Dendritic cell treated with granulocyte-macrophage colony-stimulating factor and Interleukin-4, amounts not matched to agents 40 ng/mL and 50 ng/mL, for 4 days (primary cell): Measurements from ENCODE around the gene ERFL.

Experiments
- H3K27ac Mint-ChIP-seq: one replicate; pipeline ENCODE4 v1.8.0; 2022; ENCODE audit warnings: mild to moderate bottlenecking, mixed read lengths
- H3K27me3 Mint-ChIP-seq: one replicate; pipeline ENCODE4 v1.8.0; 2022; ENCODE audit warnings: mild to moderate bottlenecking, mixed read lengths
- H3K36me3 Mint-ChIP-seq: one replicate; pipeline ENCODE4 v1.8.0; 2022; ENCODE audit warnings: low read depth, mixed read lengths
- H3K4me1 Mint-ChIP-seq: one replicate; pipeline ENCODE4 v1.8.0; 2022; ENCODE audit warnings: low read depth, mixed read lengths
- H3K4me3 Mint-ChIP-seq: one replicate; pipeline ENCODE4 v1.8.0; 2022; ENCODE audit warnings: mild to moderate bottlenecking, moderate library complexity, mixed read lengths
- H3K9me3 Mint-ChIP-seq: one replicate; pipeline ENCODE4 v1.8.0; 2022; ENCODE audit warnings: mixed read lengths
- intact Hi-C: fragments of 100-400 bp; cut with micrococcal nuclease; formaldehyde crosslinking; loops from one replicate; pipeline ENCODE4 v1.15.0; 2022

The ERFL gene

GRCh38 chr19:41928221-41928683, at the start of gene ERFL:
ERFL (minus strand) TSS chr19:41928449; CDS start chr19:41912919, 15,530 bp downstream.
- peaks cover 51% of the 10 kb centered on the region for H3K27me3 Mint-ChIP-seq
- H3K27ac Mint-ChIP-seq, result no peak within 1 kb of the TSS
- H3K4me3 Mint-ChIP-seq, result peak within 1 kb of the TSS; percentile 72
- peaks cover 18% of the 10 kb centered on the region for H3K4me1 Mint-ChIP-seq
- no peaks in the 10 kb centered on the region for H3K36me3 Mint-ChIP-seq
- intact Hi-C loops, result no loop called here
- H3K9me3 Mint-ChIP-seq, result no peaks in the 10 kb centered on the region

GRCh38 chr19:41977916-41978315, 49.7 kb upstream of the ERFL start:
- Mint-ChIP-seq H3K27me3 (no peaks in the 10 kb centered on the region), H3K4me3 (no peak overlapping the region), H3K27ac (no peak overlapping the region), H3K36me3 (no peaks in the 10 kb centered on the region), H3K9me3 (no peaks in the 10 kb centered on the region), H3K4me1 (no peaks in the 10 kb centered on the region)
- intact Hi-C loops, result no loop called here

- intact Hi-C loops, result no loop called here
Measured at GRCh38 chr19:41974652-41975051, 46.4 kb upstream of the ERFL start.

GRCh38 chr19:41971363-41971762, 43.1 kb upstream of the ERFL start:
- no peaks in the 10 kb centered on the region for H3K9me3 Mint-ChIP-seq
- H3K36me3 Mint-ChIP-seq, result no peaks in the 10 kb centered on the region
- intact Hi-C loops, result no loop called here
- H3K4me1 Mint-ChIP-seq, result peaks cover 17% of the 10 kb centered on the region
- peaks cover 10% of the 10 kb centered on the region for H3K27me3 Mint-ChIP-seq
- no peak overlapping the region for H3K4me3 Mint-ChIP-seq
- no peak overlapping the region for H3K27ac Mint-ChIP-seq

More at GRCh38 chr19:41974652-41975051, 46.4 kb upstream of the ERFL start:
- no peak overlapping the region for H3K27ac Mint-ChIP-seq
- no peaks in the 10 kb centered on the region for H3K36me3 Mint-ChIP-seq
- H3K27me3 Mint-ChIP-seq, result peaks cover 1% of the 10 kb centered on the region
- H3K4me1 Mint-ChIP-seq, result no peaks in the 10 kb centered on the region
- no peak overlapping the region for H3K4me3 Mint-ChIP-seq
- H3K9me3 Mint-ChIP-seq, result no peaks in the 10 kb centered on the region

- intact Hi-C loops, result no loop called here
- H3K9me3 Mint-ChIP-seq, result no peaks in the 10 kb centered on the region
- no peaks in the 10 kb centered on the region for H3K36me3 Mint-ChIP-seq
- H3K27ac Mint-ChIP-seq, result no peak overlapping the region
- peaks cover 12% of the 10 kb centered on the region for H3K27me3 Mint-ChIP-seq
- H3K4me3 Mint-ChIP-seq, result no peak overlapping the region
- H3K4me1 Mint-ChIP-seq, result peaks cover 20% of the 10 kb centered on the region
Measured at GRCh38 chr19:41969772-41970458, 41.7 kb upstream of the ERFL start.

GRCh38 chr19:41968751-41969595, 40.7 kb upstream of the ERFL start:
- no peaks in the 10 kb centered on the region for H3K9me3 Mint-ChIP-seq
- peaks cover 12% of the 10 kb centered on the region for H3K27me3 Mint-ChIP-seq
- no peaks in the 10 kb centered on the region for H3K36me3 Mint-ChIP-seq
- peaks cover 20% of the 10 kb centered on the region for H3K4me1 Mint-ChIP-seq
- intact Hi-C loops, result no loop called here
- H3K4me3 Mint-ChIP-seq, result no peak overlapping the region
- H3K27ac Mint-ChIP-seq, result no peak overlapping the region

- intact Hi-C loops, result no loop called here
- H3K27me3 Mint-ChIP-seq, result peaks cover 12% of the 10 kb centered on the region
- no peaks in the 10 kb centered on the region for H3K9me3 Mint-ChIP-seq
- peak overlapping the region; percentile 59 for H3K4me3 Mint-ChIP-seq
- H3K36me3 Mint-ChIP-seq, result no peaks in the 10 kb centered on the region
- peaks cover 20% of the 10 kb centered on the region for H3K4me1 Mint-ChIP-seq
- H3K27ac Mint-ChIP-seq, result peak overlapping the region; percentile 35
Measured at GRCh38 chr19:41967054-41967783, 39.0 kb upstream of the ERFL start.

GRCh38 chr19:41965106-41965505, 36.9 kb upstream of the ERFL start:
- Mint-ChIP-seq H3K4me1 (peaks cover 25% of the 10 kb centered on the region), H3K9me3 (no peaks in the 10 kb centered on the region), H3K27me3 (peaks cover 11% of the 10 kb centered on the region), H3K36me3 (no peaks in the 10 kb centered on the region), H3K4me3 (no peak overlapping the region), H3K27ac (no peak overlapping the region)
- intact Hi-C loops, result no loop called here

- intact Hi-C loops, result no loop called here
- no peaks in the 10 kb centered on the region for H3K27me3 Mint-ChIP-seq
- H3K4me1 Mint-ChIP-seq, result peaks cover 30% of the 10 kb centered on the region
- no peak overlapping the region for H3K4me3 Mint-ChIP-seq
- no peaks in the 10 kb centered on the region for H3K9me3 Mint-ChIP-seq
- H3K36me3 Mint-ChIP-seq, result peaks cover 14% of the 10 kb centered on the region
- H3K27ac Mint-ChIP-seq, result no peak overlapping the region
Measured at GRCh38 chr19:41960973-41961372, 32.7 kb upstream of the ERFL start.

GRCh38 chr19:41959056-41960053, 31.1 kb upstream of the ERFL start, which contains the start of gene RABAC1:
RABAC1 (minus strand) TSS chr19:41959321; CDS start chr19:41959292, 29 bp downstream.
- Mint-ChIP-seq H3K27ac (peak within 1 kb of the TSS; percentile 54), H3K4me3 (peak within 1 kb of the TSS; percentile 91), H3K27me3 (no peaks in the 10 kb centered on the region), H3K36me3 (peaks cover 26% of the 10 kb centered on the region), H3K4me1 (peaks cover 30% of the 10 kb centered on the region), H3K9me3 (no peaks in the 10 kb centered on the region)
- intact Hi-C loops, result loop anchor here (5.0 kb wide), 2 partner anchors 87 to 102 kb away; no protein-coding TSS in a partner anchor

GRCh38 chr19:41958367-41959055, 30.3 kb upstream of the ERFL start:
- no peaks in the 10 kb centered on the region for H3K9me3 Mint-ChIP-seq
- H3K4me3 Mint-ChIP-seq, result peak overlapping the region; percentile 91
- H3K27me3 Mint-ChIP-seq, result no peaks in the 10 kb centered on the region
- peaks cover 26% of the 10 kb centered on the region for H3K36me3 Mint-ChIP-seq
- intact Hi-C loops, result loop anchor here (5.0 kb wide), 2 partner anchors 86 to 101 kb away; no protein-coding TSS in a partner anchor
- H3K27ac Mint-ChIP-seq, result peak overlapping the region; percentile 54
- H3K4me1 Mint-ChIP-seq, result peaks cover 30% of the 10 kb centered on the region

- peaks cover 30% of the 10 kb centered on the region for H3K4me1 Mint-ChIP-seq
- H3K9me3 Mint-ChIP-seq, result no peaks in the 10 kb centered on the region
- intact Hi-C loops, result loop anchor here (5.0 kb wide), 2 partner anchors 86 to 101 kb away; no protein-coding TSS in a partner anchor
- peak overlapping the region; percentile 91 for H3K4me3 Mint-ChIP-seq
- H3K27ac Mint-ChIP-seq, result peak overlapping the region; percentile 54
- no peaks in the 10 kb centered on the region for H3K27me3 Mint-ChIP-seq
- H3K36me3 Mint-ChIP-seq, result peaks cover 26% of the 10 kb centered on the region
Measured at GRCh38 chr19:41957838-41958366, 29.7 kb upstream of the ERFL start.
